ENCODE data around the gene SELENOH.

SELENOH gene

DNA sequence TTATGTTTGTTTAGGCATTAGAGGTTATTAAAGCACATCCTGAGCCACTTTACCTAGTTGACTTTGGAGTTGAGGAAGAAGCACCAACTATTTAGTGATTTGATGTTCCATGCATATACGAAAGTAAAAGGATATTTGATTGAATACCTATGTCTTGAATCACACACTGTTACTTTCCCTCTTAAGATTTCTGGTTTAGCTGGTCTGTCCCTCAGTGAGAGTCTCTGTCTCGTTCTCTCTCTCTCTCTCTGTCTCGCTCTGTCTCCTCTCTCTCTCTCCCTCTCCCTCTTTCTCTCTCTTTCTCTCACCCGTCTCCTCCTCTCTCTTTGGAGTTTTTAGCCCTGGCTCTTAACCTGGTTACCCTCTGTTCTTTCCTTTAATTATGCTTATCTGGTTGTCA, 31.3 kb downstream of the SELENOH start:
- TF ChIP-seq, protein P1, sequence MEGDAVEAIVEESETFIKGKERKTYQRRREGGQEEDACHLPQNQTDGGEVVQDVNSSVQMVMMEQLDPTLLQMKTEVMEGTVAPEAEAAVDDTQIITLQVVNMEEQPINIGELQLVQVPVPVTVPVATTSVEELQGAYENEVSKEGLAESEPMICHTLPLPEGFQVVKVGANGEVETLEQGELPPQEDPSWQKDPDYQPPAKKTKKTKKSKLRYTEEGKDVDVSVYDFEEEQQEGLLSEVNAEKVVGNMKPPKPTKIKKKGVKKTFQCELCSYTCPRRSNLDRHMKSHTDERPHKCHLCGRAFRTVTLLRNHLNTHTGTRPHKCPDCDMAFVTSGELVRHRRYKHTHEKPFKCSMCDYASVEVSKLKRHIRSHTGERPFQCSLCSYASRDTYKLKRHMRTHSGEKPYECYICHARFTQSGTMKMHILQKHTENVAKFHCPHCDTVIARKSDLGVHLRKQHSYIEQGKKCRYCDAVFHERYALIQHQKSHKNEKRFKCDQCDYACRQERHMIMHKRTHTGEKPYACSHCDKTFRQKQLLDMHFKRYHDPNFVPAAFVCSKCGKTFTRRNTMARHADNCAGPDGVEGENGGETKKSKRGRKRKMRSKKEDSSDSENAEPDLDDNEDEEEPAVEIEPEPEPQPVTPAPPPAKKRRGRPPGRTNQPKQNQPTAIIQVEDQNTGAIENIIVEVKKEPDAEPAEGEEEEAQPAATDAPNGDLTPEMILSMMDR (IDR thresholded peaks at IDR 0.05; ENCODE audit: low read depth, low read length, missing control alignments), result no peak
- DNase-seq (ENCODE audit: extremely low read depth, low read depth), result no peak
- H3K4me3 ChIP-seq (replicated peaks; ENCODE audit: low read depth, low read length), result no peak overlapping the region

GRCh38 chr11:57773026-57773598, 31.8 kb downstream of the SELENOH start:
- DNase-seq (ENCODE audit: extremely low read depth, low read depth), result no peak
- TF ChIP-seq, protein P1 (IDR thresholded peaks at IDR 0.05; ENCODE audit: low read depth, low read length, missing control alignments), result no peak
- H3K4me3 ChIP-seq (replicated peaks; ENCODE audit: low read depth, low read length), result no peak overlapping the region

GRCh38 chr11:57775491-57775890, 34.2 kb downstream of the SELENOH start:
- no peak overlapping the region for H3K4me3 ChIP-seq (replicated peaks; ENCODE audit: low read depth, low read length)
- no peak for DNase-seq (ENCODE audit: extremely low read depth, low read depth)
- TF ChIP-seq, protein P1 (IDR thresholded peaks at IDR 0.05; ENCODE audit: low read depth, low read length, missing control alignments), result no peak

DNA sequence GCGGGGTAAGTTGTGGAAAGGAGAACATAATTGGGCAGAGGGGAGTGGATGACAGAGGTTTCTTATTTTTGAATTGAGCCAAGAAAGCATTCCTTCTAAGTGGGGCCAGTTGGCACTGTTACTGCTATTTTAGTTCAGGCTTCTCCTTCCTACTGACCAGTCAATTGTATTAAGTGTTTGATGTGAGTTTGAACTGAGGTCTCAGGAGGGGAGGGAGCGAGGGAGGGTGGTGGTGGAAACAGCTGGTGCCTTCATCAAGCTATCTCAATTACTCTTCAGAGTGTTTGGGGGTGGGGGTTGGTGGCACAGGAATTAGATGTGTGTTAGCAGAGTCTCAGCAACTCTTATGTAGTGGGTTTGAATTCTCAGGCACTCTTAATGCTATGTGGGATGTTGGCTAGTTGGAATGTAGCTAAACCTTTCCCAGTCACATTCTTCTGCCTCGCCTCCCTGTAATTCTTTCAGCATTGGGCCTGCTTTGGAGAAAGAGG, 34.8 kb downstream of the SELENOH start:
- TF ChIP-seq, protein P1 (IDR thresholded peaks at IDR 0.05; ENCODE audit: low read depth, low read length, missing control alignments), result no peak
- H3K4me3 ChIP-seq (replicated peaks; ENCODE audit: low read depth, low read length), result no peak overlapping the region
- DNase-seq (ENCODE audit: extremely low read depth, low read depth), result no peak

DNA sequence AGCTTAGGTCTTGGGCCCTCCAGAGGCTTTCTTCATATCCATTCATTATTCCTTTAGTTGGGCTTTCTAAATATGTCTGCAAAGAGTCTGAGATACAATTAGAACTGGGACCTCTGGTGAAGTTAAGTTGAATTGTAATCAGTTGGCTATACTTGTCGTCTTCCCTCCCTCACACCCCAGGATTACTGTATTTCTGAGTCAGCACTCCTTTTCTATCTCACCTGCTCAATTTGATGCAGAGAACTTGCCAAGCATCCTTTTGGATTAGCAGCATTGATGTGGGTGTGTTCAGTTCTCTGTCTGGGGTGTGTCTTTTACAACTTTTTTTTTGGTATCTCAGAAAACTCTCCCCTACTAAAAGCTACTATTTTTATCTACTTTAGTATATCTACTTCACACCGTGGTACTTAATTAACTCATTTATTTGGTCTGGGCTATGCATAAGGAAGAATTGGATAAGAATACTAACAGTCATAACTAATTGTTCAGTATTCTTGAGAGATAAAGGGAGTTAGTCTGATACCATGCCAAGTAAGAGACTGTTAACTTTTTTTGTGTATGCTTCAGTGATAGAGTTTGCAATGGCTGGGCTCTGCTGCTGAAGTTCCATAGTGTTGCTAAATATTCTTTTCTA, 35.4 kb downstream of the SELENOH start:
- TF ChIP-seq, protein P1 (IDR thresholded peaks at IDR 0.05; ENCODE audit: low read depth, low read length, missing control alignments), result no peak
- no peak for DNase-seq (ENCODE audit: extremely low read depth, low read depth)
- H3K4me3 ChIP-seq (replicated peaks; ENCODE audit: low read depth, low read length), result no peak overlapping the region

GRCh38 chr11:57777969-57778317, 36.7 kb downstream of the SELENOH start:
- H3K4me3 ChIP-seq (replicated peaks; ENCODE audit: low read depth, low read length), result peak overlapping the region; percentile 28
- DNase-seq (ENCODE audit: extremely low read depth, low read depth), result no peak
- TF ChIP-seq, protein P1 (IDR thresholded peaks at IDR 0.05; ENCODE audit: low read depth, low read length, missing control alignments), result no peak
